Astrocyte (in vitro differentiated cells and primary cell): ENCODE results near the gene ARHGAP1. TPM values are rescaled to one million over a fixed set of nuclear protein-coding genes. Genes with fewer than 3 reads are reported as not detected.

Experiments used
- DNase-seq: peaks from one replicate; pipeline ENCODE4 v3.0.0-alpha.2; 2010; ENCODE audit warnings: low read depth
- FAIRE-seq: peaks from 2 replicates; lab custom pipeline; 2011; peaks lifted over from hg19 to GRCh38; lab: Jason Lieb, UNC
- H2AFZ ChIP-seq: 2 replicates; pipeline ENCODE4 v1.6.0; 2012; ENCODE audit warnings: low read depth, low read length, inconsistent platforms
- H3K27ac ChIP-seq: 2 replicates; pipeline ENCODE4 v1.5.1; 2011; ENCODE audit warnings: low read depth, low read length, inconsistent platforms
- H3K27me3 ChIP-seq: 2 replicates; pipeline ENCODE4 v1.6.0; 2011; ENCODE audit warnings: low read length, inconsistent platforms; ENCODE audit not compliant: insufficient read depth
- H3K36me3 ChIP-seq: 2 replicates; pipeline ENCODE4 v1.5.1; 2011; ENCODE audit warnings: low read length, inconsistent platforms; ENCODE audit not compliant: insufficient read depth
- H3K4me1 ChIP-seq: 2 replicates; pipeline ENCODE4 v1.5.1; 2011; ENCODE audit warnings: low read length, inconsistent platforms; ENCODE audit not compliant: insufficient read depth
- H3K4me2 ChIP-seq: 2 replicates; pipeline ENCODE4 v1.6.0; 2012; ENCODE audit warnings: low read length, inconsistent platforms
- H3K4me3 ChIP-seq: 2 replicates; pipeline ENCODE4 v1.5.1; 2011; ENCODE audit warnings: low read depth, mild to moderate bottlenecking, low read length, inconsistent platforms; ENCODE audit not compliant: insufficient read depth
- H3K79me2 ChIP-seq: 2 replicates; pipeline ENCODE4 v1.6.0; 2012; ENCODE audit warnings: mild to moderate bottlenecking, low read length, inconsistent platforms; ENCODE audit not compliant: insufficient read depth
- H3K9ac ChIP-seq: 2 replicates; pipeline ENCODE4 v1.6.0; 2012; ENCODE audit warnings: mild to moderate bottlenecking, low read length, inconsistent platforms
- H3K9me3 ChIP-seq: 2 replicates; pipeline ENCODE4 v1.5.1; 2012; ENCODE audit warnings: low read depth, mild to moderate bottlenecking, low read length, inconsistent platforms; ENCODE audit not compliant: insufficient read depth
- H4K20me1 ChIP-seq: 2 replicates; pipeline ENCODE4 v1.6.0; 2012; ENCODE audit warnings: low read length, inconsistent platforms; ENCODE audit not compliant: insufficient read depth
- H3K27ac Mint-ChIP-seq: one replicate; pipeline ENCODE4 v1.8.0; 2021; ENCODE audit warnings: mild to moderate bottlenecking, mixed read lengths; ENCODE audit not compliant: unreplicated experiment
- H3K27me3 Mint-ChIP-seq: one replicate; pipeline ENCODE4 v1.8.0; 2021; ENCODE audit warnings: low read depth, mixed read lengths; ENCODE audit not compliant: unreplicated experiment
- H3K36me3 Mint-ChIP-seq: one replicate; pipeline ENCODE4 v1.8.0; 2021; ENCODE audit warnings: low read depth, mixed read lengths; ENCODE audit not compliant: unreplicated experiment
- H3K4me1 Mint-ChIP-seq: one replicate; pipeline ENCODE4 v1.8.0; 2021; ENCODE audit warnings: low read depth, mixed read lengths; ENCODE audit not compliant: unreplicated experiment
- H3K4me3 Mint-ChIP-seq: one replicate; pipeline ENCODE4 v1.8.0; 2021; ENCODE audit warnings: mild to moderate bottlenecking, moderate library complexity, mixed read lengths; ENCODE audit not compliant: unreplicated experiment
- H3K9me3 Mint-ChIP-seq: one replicate; pipeline ENCODE4 v1.8.0; 2021; ENCODE audit warnings: mild to moderate bottlenecking, mixed read lengths; ENCODE audit not compliant: unreplicated experiment
- CTCF ChIP-seq: IDR thresholded peaks from 2 replicates; pipeline ENCODE4 v1.5.1; 2011; ENCODE audit warnings: low read depth, mild to moderate bottlenecking, inconsistent platforms, low read length, moderate library complexity; ENCODE audit not compliant: insufficient read depth
- EZH2 ChIP-seq: IDR thresholded peaks from 2 replicates; pipeline ENCODE4 v1.6.1; 2012; ENCODE audit warnings: mild to moderate bottlenecking, low read length, inconsistent platforms; ENCODE audit not compliant: insufficient read depth
- total RNA-seq: library from RNA; stranded (reverse); gene quantifications from 2 replicates; pipeline ENCODE4 v1.2.1, GENCODE V29; 2021

ARHGAP1 gene
- total RNA-seq, 1 donor from 2014 or later: 116 TPM

- H3K9me3 Mint-ChIP-seq: no peaks in the 10 kb centered on the region
- H3K4me3 ChIP-seq: no peak overlapping the region
- peaks cover 17% of the 10 kb centered on the region for H3K36me3 Mint-ChIP-seq
- H3K36me3 ChIP-seq: peaks cover 22% of the 10 kb centered on the region
- H3K4me3 Mint-ChIP-seq: no peak overlapping the region
- TF ChIP-seq EZH2 (no peak), CTCF (no peak)
- no peaks in the 10 kb centered on the region for H3K27me3 Mint-ChIP-seq
- no peak overlapping the region for H3K4me2 ChIP-seq
- no peak for DNase-seq
- peaks cover 6% of the 10 kb centered on the region for H3K79me2 ChIP-seq
- H3K27ac Mint-ChIP-seq: no peak overlapping the region
- no peak overlapping the region for H3K27ac ChIP-seq
- H3K9ac ChIP-seq: no peak overlapping the region
- no peak overlapping the region for H2AFZ ChIP-seq
- H3K4me1 Mint-ChIP-seq: peaks cover 15% of the 10 kb centered on the region
- peaks cover 16% of the 10 kb centered on the region for H4K20me1 ChIP-seq
- peaks cover 13% of the 10 kb centered on the region for H3K4me1 ChIP-seq
- no peak for FAIRE-seq
- no peaks in the 10 kb centered on the region for H3K9me3 ChIP-seq
- no peaks in the 10 kb centered on the region for H3K27me3 ChIP-seq
Measured at GRCh38 chr11:46680164-46680760, 20.2 kb downstream of the ARHGAP1 start.

GRCh38 chr11:46679241-46680163 is 20.9 kb downstream of the ARHGAP1 start:
- no peaks in the 10 kb centered on the region for H3K27me3 Mint-ChIP-seq
- peaks cover 16% of the 10 kb centered on the region for H4K20me1 ChIP-seq
- no peaks in the 10 kb centered on the region for H3K9me3 ChIP-seq
- no peak overlapping the region for H3K4me3 Mint-ChIP-seq
- H3K4me3 ChIP-seq: no peak overlapping the region
- H3K4me2 ChIP-seq: no peak overlapping the region
- no peak overlapping the region for H2AFZ ChIP-seq
- H3K36me3 Mint-ChIP-seq: peaks cover 18% of the 10 kb centered on the region
- peaks cover 19% of the 10 kb centered on the region for H3K4me1 ChIP-seq
- no peak for DNase-seq
- TF ChIP-seq EZH2 (no peak), CTCF (no peak)
- H3K9ac ChIP-seq: no peak overlapping the region
- H3K36me3 ChIP-seq: peaks cover 22% of the 10 kb centered on the region
- H3K27ac ChIP-seq: no peak overlapping the region
- peaks cover 20% of the 10 kb centered on the region for H3K4me1 Mint-ChIP-seq
- no peak overlapping the region for H3K27ac Mint-ChIP-seq
- no peaks in the 10 kb centered on the region for H3K27me3 ChIP-seq
- peaks cover 6% of the 10 kb centered on the region for H3K79me2 ChIP-seq
- no peaks in the 10 kb centered on the region for H3K9me3 Mint-ChIP-seq
- FAIRE-seq: no peak
